Ovary (tissue), 3 donors: ENCODE measurements around the gene FBXO2.

Experiments used
- CTCF ChIP-seq, 3 donors: fragments of 450-650 bp in 2 of 3; fragments of 200-600 bp in 1 of 3; IDR thresholded peaks; one replicate each; pipeline versions ENCODE4 v1.5.1 to v1.8.0; 2016 to 2022; ENCODE audit warnings: antibody characterized with exemption in 3 of 3, mild to moderate bottlenecking in 1 of 3
- EP300 ChIP-seq: sonication (generic); formaldehyde crosslinking; IDR thresholded peaks from one replicate; pipeline ENCODE4 v1.6.1; 2017; ENCODE audit warnings: antibody characterized with exemption
- POLR2A ChIP-seq: fragments of 450-650 bp; IDR thresholded peaks from one replicate; pipeline ENCODE4 v1.6.1; 2017; ENCODE audit warnings: antibody characterized with exemption, mild to moderate bottlenecking, moderate library complexity
- donor health status: DM: no; HTN: no; CAD: no.

- TF ChIP-seq CTCF (IDR thresholded peaks at IDR 0.05) (no peak), POLR2A (no peak), EP300 (no peak)
Observed at GRCh38 chr1:11649237-11649623, 5.0 kb downstream of the FBXO2 start.
